GM10847 (cell line): ENCODE measurements around the gene HSD3B7.
A peak's percentile ranks its signal among the peaks of the same experiment; 100 is the strongest.

Source experiments
- POLR2A ChIP-seq: IDR thresholded peaks from 2 replicates; pipeline ENCODE4 v1.6.1; 2011; ENCODE audit not compliant: insufficient read length; ENCODE audit errors: extremely low read depth

The HSD3B7 gene

GRCh38 chr16:30951750-30952149 lies 33.3 kb upstream of the HSD3B7 start:
- no peak for TF ChIP-seq POLR2A

- TF ChIP-seq POLR2A, result no peak
Measured at GRCh38 chr16:30953111-30953510, 31.9 kb upstream of the HSD3B7 start.

GRCh38 chr16:30953511-30954124 lies 31.4 kb upstream of the HSD3B7 start:
- no peak for TF ChIP-seq POLR2A

- TF ChIP-seq POLR2A, result no peak
Measured at GRCh38 chr16:30954993-30955392, 30.0 kb upstream of the HSD3B7 start.

GRCh38 chr16:30956601-30957455 lies 28.2 kb upstream of the HSD3B7 start:
- TF ChIP-seq POLR2A, result no peak

GRCh38 chr16:30957456-30958174 lies 27.4 kb upstream of the HSD3B7 start, which contains the start of gene SETD1A:
SETD1A (plus strand) TSS chr16:30957754; CDS start chr16:30958732, 978 bp downstream.
- TF ChIP-seq POLR2A, result peak; percentile 30

GRCh38 chr16:30958175-30959079 lies 26.6 kb upstream of the HSD3B7 start:
- no peak for TF ChIP-seq POLR2A

- no peak for TF ChIP-seq POLR2A
Measured at GRCh38 chr16:30961384-30961783, 23.6 kb upstream of the HSD3B7 start.

- TF ChIP-seq POLR2A, result no peak
Measured at GRCh38 chr16:30963925-30964511, 21.0 kb upstream of the HSD3B7 start.

GRCh38 chr16:30964574-30965226 lies 20.3 kb upstream of the HSD3B7 start:
- TF ChIP-seq POLR2A, result no peak

- TF ChIP-seq POLR2A, result no peak
Measured at GRCh38 chr16:30965436-30965835, 19.6 kb upstream of the HSD3B7 start.

- TF ChIP-seq POLR2A, result no peak
Measured at GRCh38 chr16:30966033-30966619, 18.9 kb upstream of the HSD3B7 start.

GRCh38 chr16:30967795-30968194 lies 17.2 kb upstream of the HSD3B7 start:
- TF ChIP-seq POLR2A, result no peak

GRCh38 chr16:30969246-30969842 lies 15.7 kb upstream of the HSD3B7 start:
- no peak for TF ChIP-seq POLR2A

GRCh38 chr16:30971298-30971697 lies 13.7 kb upstream of the HSD3B7 start:
- no peak for TF ChIP-seq POLR2A
